Naive B cell (primary cell): ENCODE results near the gene TOLLIP. TPM values are rescaled to one million over a fixed set of nuclear protein-coding genes. Genes with fewer than 3 reads are reported as not detected.

Experiments used
- ATAC-seq, 2 donors: fragments of 150-1000 bp; cut with Tn5 transposase; 2 replicates each; pipeline ENCODE4 v1.10.0; 2021; ENCODE audit warnings: low read depth in 2 of 2, mild to moderate bottlenecking in 2 of 2, moderate library complexity in 2 of 2
- DNase-seq: peaks from one replicate; pipeline ENCODE4 v3.0.0; 2022
- H3K27ac Mint-ChIP-seq, 6 donors: one replicate each; pipeline ENCODE4 v1.8.0; 2020 to 2022; ENCODE audit warnings: mild to moderate bottlenecking in 6 of 6, mixed read lengths in 6 of 6, moderate library complexity in 5 of 6, inconsistent platforms in 2 of 6
- H3K27me3 Mint-ChIP-seq, 3 donors: one replicate each; pipeline ENCODE4 v1.8.0; 2021 to 2022; ENCODE audit warnings: mixed read lengths in 3 of 3, mild to moderate bottlenecking in 1 of 3
- H3K36me3 Mint-ChIP-seq, 2 donors: one replicate each; pipeline ENCODE4 v1.8.0; 2020 to 2022; ENCODE audit warnings: mixed read lengths in 2 of 2, inconsistent platforms in 1 of 2, mild to moderate bottlenecking in 1 of 2
- H3K4me1 Mint-ChIP-seq, 3 donors: one replicate each; pipeline ENCODE4 v1.8.0; 2020 to 2022; ENCODE audit warnings: mixed read lengths in 3 of 3, inconsistent platforms in 1 of 3, mild to moderate bottlenecking in 1 of 3, moderate library complexity in 1 of 3
- H3K4me3 Mint-ChIP-seq, 8 donors: one replicate each; pipeline ENCODE4 v1.8.0; 2020 to 2022; ENCODE audit warnings: mild to moderate bottlenecking in 8 of 8, mixed read lengths in 8 of 8, moderate library complexity in 8 of 8, inconsistent platforms in 2 of 8
- H3K9me3 Mint-ChIP-seq, 7 donors: one replicate each; pipeline ENCODE4 v1.8.0; 2020 to 2022; ENCODE audit warnings: mixed read lengths in 7 of 7, mild to moderate bottlenecking in 5 of 7, inconsistent platforms in 2 of 7, moderate library complexity in 1 of 7
- polyA plus RNA-seq, 6 donors: library from polyadenylated mRNA; unstranded; fragments of 300-500 nt; fragmentation: Illumina TruSeq; gene quantifications; one replicate each; pipeline ENCODE4 v1.2.3, GENCODE V29; 2021; ENCODE audit warnings: low read depth in 6 of 6

The TOLLIP gene
- polyA plus RNA-seq, 6 donors from 2014 or later = 29.4 to 59.0 (median 42.8) TPM

- no peak overlapping the region for H3K4me3 Mint-ChIP-seq
- no peak for DNase-seq
- H3K9me3 Mint-ChIP-seq = peaks cover 0 to 26% (median 18%) of the 10 kb centered on the region in 7 donors
These were observed 17.1 kb upstream of the TOLLIP start for GRCh38 chr11:1326435-1327063.

GRCh38 chr11:1323774-1324173 is 14.3 kb upstream of the TOLLIP start:
- H3K4me1 Mint-ChIP-seq = peaks cover 7 to 11% (median 9%) of the 10 kb centered on the region in 3 donors
- H3K9me3 Mint-ChIP-seq = peaks cover 0 to 25% (median 17%) of the 10 kb centered on the region in 7 donors
- no peak overlapping the region for H3K4me3 Mint-ChIP-seq
- H3K27me3 Mint-ChIP-seq = peaks cover 39 to 46% (median 45%) of the 10 kb centered on the region in 3 donors
- peaks cover 9 to 22% of the 10 kb centered on the region in 2 donors for H3K36me3 Mint-ChIP-seq
- ATAC-seq = no peak
- no peak overlapping the region for H3K27ac Mint-ChIP-seq
- no peak for DNase-seq

More at GRCh38 chr11:1326435-1327063, 17.1 kb upstream of the TOLLIP start:
- Mint-ChIP-seq H3K27me3 (peaks cover 29 to 42% (median 35%) of the 10 kb centered on the region in 3 donors), H3K36me3 (peaks cover 9 to 14% of the 10 kb centered on the region in 2 donors), H3K27ac (peak overlapping the region in 1 of 6 donors; percentile 86), H3K4me1 (peaks cover 7 to 11% (median 9%) of the 10 kb centered on the region in 3 donors)
- ATAC-seq = no peak

- ATAC-seq (no peak), DNase-seq (no peak)
- peaks cover 10 to 36% (median 15%) of the 10 kb centered on the region in 3 donors for H3K27me3 Mint-ChIP-seq
- H3K4me1 Mint-ChIP-seq = peaks cover 0 to 3% (median under 1%) of the 10 kb centered on the region in 3 donors
- H3K4me3 Mint-ChIP-seq = peak overlapping the region in 1 of 8 donors; percentile 55
- peaks cover 0 to 8% of the 10 kb centered on the region in 2 donors for H3K36me3 Mint-ChIP-seq
- H3K9me3 Mint-ChIP-seq = peaks cover 0 to 5% (median 0%) of the 10 kb centered on the region in 7 donors
- H3K27ac Mint-ChIP-seq = peak overlapping the region in 2 of 6 donors; percentile 44 to 56
These were observed 8.6 kb upstream of the TOLLIP start for GRCh38 chr11:1317993-1318392.

- Mint-ChIP-seq H3K4me1 (peaks cover 0 to 3% (median 0%) of the 10 kb centered on the region in 3 donors), H3K4me3 (no peak overlapping the region), H3K9me3 (peaks cover 0 to 5% (median 0%) of the 10 kb centered on the region in 7 donors), H3K36me3 (peaks cover 0 to 8% of the 10 kb centered on the region in 2 donors), H3K27me3 (peaks cover 10 to 34% (median 15%) of the 10 kb centered on the region in 3 donors), H3K27ac (peak overlapping the region in 1 of 6 donors; percentile 20)
- no peak for DNase-seq
- no peak for ATAC-seq
These were observed 8.0 kb upstream of the TOLLIP start for GRCh38 chr11:1317432-1317831.

GRCh38 chr11:1310772-1311468 is 1.5 kb upstream of the TOLLIP start:
- peaks cover 0 to 6% (median 0%) of the 10 kb centered on the region in 3 donors for H3K27me3 Mint-ChIP-seq
- H3K4me3 Mint-ChIP-seq = peak overlapping the region; percentile 80 to 94 (median 90)
- H3K4me1 Mint-ChIP-seq = peaks cover 32 to 49% (median 43%) of the 10 kb centered on the region in 3 donors
- ATAC-seq (peak; percentile 74 to 77), DNase-seq (peak; percentile 86)
- H3K27ac Mint-ChIP-seq = peak overlapping the region; percentile 97 to 99 (median 99)
- peaks cover 5 to 6% of the 10 kb centered on the region in 2 donors for H3K36me3 Mint-ChIP-seq
- H3K9me3 Mint-ChIP-seq = peaks cover 0 to 19% (median 10%) of the 10 kb centered on the region in 7 donors

GRCh38 chr11:1310318-1310687 is 871 bp upstream of the TOLLIP start:
- H3K27me3 Mint-ChIP-seq = peaks cover 0 to 3% (median 0%) of the 10 kb centered on the region in 3 donors
- peaks cover 0 to 19% (median 10%) of the 10 kb centered on the region in 7 donors for H3K9me3 Mint-ChIP-seq
- ATAC-seq (no peak), DNase-seq (no peak)
- peaks cover 32 to 50% (median 49%) of the 10 kb centered on the region in 3 donors for H3K4me1 Mint-ChIP-seq
- H3K4me3 Mint-ChIP-seq = peak overlapping the region; percentile 80 to 94 (median 90)
- H3K36me3 Mint-ChIP-seq = peaks cover 5 to 6% of the 10 kb centered on the region in 2 donors
- peak overlapping the region; percentile 97 to 99 (median 99) for H3K27ac Mint-ChIP-seq

- DNase-seq (no peak), ATAC-seq (peak; percentile 0)
- peaks cover 5 to 6% of the 10 kb centered on the region in 2 donors for H3K36me3 Mint-ChIP-seq
- H3K9me3 Mint-ChIP-seq = peaks cover 0 to 19% (median 10%) of the 10 kb centered on the region in 7 donors
- peaks cover 32 to 61% (median 57%) of the 10 kb centered on the region in 3 donors for H3K4me1 Mint-ChIP-seq
- H3K27ac Mint-ChIP-seq = peak overlapping the region in 5 of 6 donors; percentile 64 to 97 (median 87)
- H3K27me3 Mint-ChIP-seq = no peaks in the 10 kb centered on the region
- peak overlapping the region; percentile 80 to 92 (median 86) for H3K4me3 Mint-ChIP-seq
These were observed 512 bp downstream of the TOLLIP start for GRCh38 chr11:1308743-1309497.

GRCh38 chr11:1307998-1308742 is 1.3 kb downstream of the TOLLIP start:
- H3K9me3 Mint-ChIP-seq = peaks cover 0 to 19% (median 10%) of the 10 kb centered on the region in 7 donors
- H3K4me1 Mint-ChIP-seq = peaks cover 36 to 67% (median 57%) of the 10 kb centered on the region in 3 donors
- ATAC-seq (no peak), DNase-seq (no peak)
- H3K27me3 Mint-ChIP-seq = no peaks in the 10 kb centered on the region
- peak overlapping the region; percentile 64 to 97 (median 90) for H3K27ac Mint-ChIP-seq
- peak overlapping the region; percentile 77 to 92 (median 84) for H3K4me3 Mint-ChIP-seq
- H3K36me3 Mint-ChIP-seq = peaks cover 5 to 6% of the 10 kb centered on the region in 2 donors

GRCh38 chr11:1307163-1307870 is 2.1 kb downstream of the TOLLIP start:
- peak; percentile 58 for DNase-seq
- peaks cover 44 to 74% (median 57%) of the 10 kb centered on the region in 3 donors for H3K4me1 Mint-ChIP-seq

GRCh38 chr11:1306186-1307162 is 3.0 kb downstream of the TOLLIP start:
- DNase-seq = no peak
- H3K9me3 Mint-ChIP-seq = peaks cover 0 to 11% (median 9%) of the 10 kb centered on the region in 7 donors
- ATAC-seq = no peak
- H3K27ac Mint-ChIP-seq = peak overlapping the region; percentile 75 to 97 (median 85)
- H3K36me3 Mint-ChIP-seq = peaks cover 5 to 6% of the 10 kb centered on the region in 2 donors
- H3K4me3 Mint-ChIP-seq = peak overlapping the region; percentile 77 to 92 (median 82)
- no peaks in the 10 kb centered on the region for H3K27me3 Mint-ChIP-seq
- H3K4me1 Mint-ChIP-seq = peaks cover 45 to 74% (median 50%) of the 10 kb centered on the region in 3 donors

More at GRCh38 chr11:1307163-1307870, 2.1 kb downstream of the TOLLIP start:
- Mint-ChIP-seq H3K27ac (peak overlapping the region; percentile 88 to 97 (median 92)), H3K9me3 (peaks cover 0 to 19% (median 10%) of the 10 kb centered on the region in 7 donors), H3K36me3 (peaks cover 5 to 6% of the 10 kb centered on the region in 2 donors), H3K27me3 (no peaks in the 10 kb centered on the region), H3K4me3 (peak overlapping the region; percentile 77 to 92 (median 82))
- peak; percentile 19 to 24 for ATAC-seq
